SJSA1 (cell line): ENCODE data around the gene FAM107A. TPM values are rescaled to one million over a fixed set of nuclear protein-coding genes. Genes with fewer than 3 reads are reported as not detected.

ENCODE experiments used
- DNase-seq, 2 experiments: peaks; one replicate each; pipeline ENCODE4 v3.0.0-alpha.2; 2015 to 2020; ENCODE audit warnings: low spot score in 2 of 2, low read depth in 1 of 2
- H3K27ac ChIP-seq: fragments of 250-450 bp; sonication (Bioruptor Pico); 2 replicates; pipeline ENCODE4 v1.5.1; 2020; ENCODE audit warnings: mild to moderate bottlenecking, moderate library complexity
- H3K27me3 ChIP-seq: fragments of 250-450 bp; sonication (Bioruptor Pico); replicated peaks from 2 replicates; pipeline ENCODE4 v1.5.1; 2020; ENCODE audit warnings: mild to moderate bottlenecking, moderate library complexity
- H3K36me3 ChIP-seq: fragments of 250-450 bp; sonication (Bioruptor Pico); 2 replicates; pipeline ENCODE4 v1.5.1; 2020; ENCODE audit warnings: mild to moderate bottlenecking
- H3K4me1 ChIP-seq: fragments of 250-450 bp; sonication (Bioruptor Pico); replicated peaks from 2 replicates; pipeline ENCODE4 v1.6.1; 2021; ENCODE audit warnings: mild to moderate bottlenecking
- H3K4me3 ChIP-seq: fragments of 250-450 bp; sonication (Bioruptor Pico); 2 replicates; pipeline ENCODE4 v1.5.1; 2020; ENCODE audit warnings: mild to moderate bottlenecking
- H3K9me3 ChIP-seq: fragments of 250-450 bp; sonication (Bioruptor Pico); replicated peaks from 2 replicates; pipeline ENCODE4 v1.5.1; 2020; ENCODE audit warnings: mild to moderate bottlenecking
- total RNA-seq: library from RNA; depleted of rRNA; stranded (reverse); fragments of >200 nt; shearing (Covaris generic); gene quantifications from 2 replicates; pipeline ENCODE4 v1.2.3, GENCODE V29; 2014; rRNA removed

Gene FAM107A
- total RNA-seq, 1 experiment from 2014 or later: not detected

- Histone ChIP-seq H3K9me3 (no peaks in the 10 kb centered on the region), H3K27me3 (no peaks in the 10 kb centered on the region)
Measured at GRCh38 chr3:58519668-58520402, 57.4 kb downstream of the FAM107A start.

GRCh38 chr3:58518291-58518789 lies 58.9 kb downstream of the FAM107A start:
- no peak for DNase-seq
- Histone ChIP-seq H3K36me3 (no peaks in the 10 kb centered on the region), H3K27me3 (no peaks in the 10 kb centered on the region), H3K4me1 (no peaks in the 10 kb centered on the region), H3K27ac (no peak overlapping the region), H3K4me3 (no peak overlapping the region), H3K9me3 (no peaks in the 10 kb centered on the region)

More at GRCh38 chr3:58519668-58520402, 57.4 kb downstream of the FAM107A start:
- DNase-seq: no peak
- no peak overlapping the region for H3K27ac ChIP-seq
- no peaks in the 10 kb centered on the region for H3K36me3 ChIP-seq
- H3K4me1 ChIP-seq: no peaks in the 10 kb centered on the region
- H3K4me3 ChIP-seq: no peak overlapping the region

GRCh38 chr3:58514405-58514804 lies 62.8 kb downstream of the FAM107A start:
- no peaks in the 10 kb centered on the region for H3K36me3 ChIP-seq
- no peak for DNase-seq
- no peaks in the 10 kb centered on the region for H3K9me3 ChIP-seq
- H3K27ac ChIP-seq: no peak overlapping the region
- no peaks in the 10 kb centered on the region for H3K27me3 ChIP-seq
- H3K4me3 ChIP-seq: no peak overlapping the region
- H3K4me1 ChIP-seq: no peaks in the 10 kb centered on the region

Other genes with a start within 250 kb of the FAM107A start
- 6.5 and 13.3 TPM in 2 replicates for gene PXK, start 244.5 kb downstream of the FAM107A start, total RNA-seq
- 147 and 154 TPM in 2 replicates for gene PDHB, start 143.6 kb downstream of the FAM107A start, total RNA-seq
- 1.9 and 8.9 TPM in 2 replicates for gene KCTD6, start 85.3 kb downstream of the FAM107A start, total RNA-seq
- 0.41 and 1.3 TPM in 2 replicates for gene ACOX2, start 40.2 kb downstream of the FAM107A start, total RNA-seq
- not detected in 2 replicates for gene FAM3D, start 89.4 kb upstream of the FAM107A start, total RNA-seq